Peyer's patch (tissue), 4 donors: Measurements from ENCODE around the gene LRRC28.

Source experiments
- POLR2A ChIP-seq, 2 donors: fragments of 450-650 bp; IDR thresholded peaks; one replicate each; pipeline ENCODE4 v1.5.1; 2017; ENCODE audit warnings: antibody characterized with exemption in 2 of 2, mild to moderate bottlenecking in 2 of 2, moderate library complexity in 2 of 2
- TF ChIP-seq, protein P1 (sequence below), 6 experiments: fragments of 450-650 bp in 4 of 6; fragments of 200-600 bp in 2 of 6; sonication (generic) in 1 of 6; IDR thresholded peaks; one replicate each; pipeline ENCODE4 v1.5.1; 2017 to 2019; ENCODE audit warnings: antibody characterized with exemption in 6 of 6, mild to moderate bottlenecking in 3 of 6, moderate library complexity in 1 of 6

- no peak for TF ChIP-seq POLR2A (IDR thresholded peaks at IDR 0.05)
- TF ChIP-seq, protein P1, sequence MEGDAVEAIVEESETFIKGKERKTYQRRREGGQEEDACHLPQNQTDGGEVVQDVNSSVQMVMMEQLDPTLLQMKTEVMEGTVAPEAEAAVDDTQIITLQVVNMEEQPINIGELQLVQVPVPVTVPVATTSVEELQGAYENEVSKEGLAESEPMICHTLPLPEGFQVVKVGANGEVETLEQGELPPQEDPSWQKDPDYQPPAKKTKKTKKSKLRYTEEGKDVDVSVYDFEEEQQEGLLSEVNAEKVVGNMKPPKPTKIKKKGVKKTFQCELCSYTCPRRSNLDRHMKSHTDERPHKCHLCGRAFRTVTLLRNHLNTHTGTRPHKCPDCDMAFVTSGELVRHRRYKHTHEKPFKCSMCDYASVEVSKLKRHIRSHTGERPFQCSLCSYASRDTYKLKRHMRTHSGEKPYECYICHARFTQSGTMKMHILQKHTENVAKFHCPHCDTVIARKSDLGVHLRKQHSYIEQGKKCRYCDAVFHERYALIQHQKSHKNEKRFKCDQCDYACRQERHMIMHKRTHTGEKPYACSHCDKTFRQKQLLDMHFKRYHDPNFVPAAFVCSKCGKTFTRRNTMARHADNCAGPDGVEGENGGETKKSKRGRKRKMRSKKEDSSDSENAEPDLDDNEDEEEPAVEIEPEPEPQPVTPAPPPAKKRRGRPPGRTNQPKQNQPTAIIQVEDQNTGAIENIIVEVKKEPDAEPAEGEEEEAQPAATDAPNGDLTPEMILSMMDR (IDR thresholded peaks at IDR 0.05), result no peak
Measured at GRCh38 chr15:99366013-99366412, 114.7 kb downstream of the LRRC28 start.
